G401.6 (cell line): Measurements from ENCODE around the gene RHD.
"Not testable (repeated sequence)": the region's sequence is repeated elsewhere in the genome, so short reads cannot be mapped to it uniquely, and the experiment has no call there.

Experiments
- FAIRE-seq: peaks from 2 replicates; lab custom pipeline; 2012; peaks lifted over from hg19 to GRCh38; lab: Jason Lieb, UNC

The RHD gene

GRCh38 chr1:25257196-25257595 lies 15.1 kb upstream of the RHD start:
- FAIRE-seq = no peak

GRCh38 chr1:25259813-25260212 lies 12.5 kb upstream of the RHD start:
- FAIRE-seq = peak; percentile 76

- FAIRE-seq = not testable (repeated sequence)
Observed at GRCh38 chr1:25260336-25260735, 12.0 kb upstream of the RHD start.

- not testable (repeated sequence) for FAIRE-seq
Observed at GRCh38 chr1:25266554-25267287, 5.6 kb upstream of the RHD start.

GRCh38 chr1:25267288-25268142 lies 4.8 kb upstream of the RHD start:
- FAIRE-seq = peak; percentile 98

GRCh38 chr1:25268143-25268760 lies 4.1 kb upstream of the RHD start:
- FAIRE-seq = not testable (repeated sequence)

GRCh38 chr1:25275648-25276047 lies 3.3 kb downstream of the RHD start:
- FAIRE-seq = peak; percentile 85

GRCh38 chr1:25277295-25277694 lies 5.0 kb downstream of the RHD start:
- FAIRE-seq = not testable (repeated sequence)

GRCh38 chr1:25278358-25278757 lies 6.0 kb downstream of the RHD start:
- FAIRE-seq = not testable (repeated sequence)

- FAIRE-seq = not testable (repeated sequence)
Observed at GRCh38 chr1:25278790-25279189, 6.5 kb downstream of the RHD start.

- FAIRE-seq = not testable (repeated sequence)
Observed at GRCh38 chr1:25279693-25280111, 7.4 kb downstream of the RHD start.

- FAIRE-seq = not testable (repeated sequence)
Observed at GRCh38 chr1:25285862-25286261, 13.6 kb downstream of the RHD start.

- not testable (repeated sequence) for FAIRE-seq
Observed at GRCh38 chr1:25287164-25287563, 14.9 kb downstream of the RHD start.

GRCh38 chr1:25288573-25289101 lies 16.3 kb downstream of the RHD start:
- not testable (repeated sequence) for FAIRE-seq

GRCh38 chr1:25290043-25290442 lies 17.7 kb downstream of the RHD start:
- peak; percentile 85 for FAIRE-seq

- FAIRE-seq = peak; percentile 13
Observed at GRCh38 chr1:25293426-25293825, 21.1 kb downstream of the RHD start.

- FAIRE-seq = not testable (repeated sequence)
Observed at GRCh38 chr1:25294889-25295826, 22.8 kb downstream of the RHD start.

GRCh38 chr1:25296501-25296900 lies 24.2 kb downstream of the RHD start:
- not testable (repeated sequence) for FAIRE-seq

- not testable (repeated sequence) for FAIRE-seq
Observed at GRCh38 chr1:25300729-25301128, 28.4 kb downstream of the RHD start.

- FAIRE-seq = not testable (repeated sequence)
Observed at GRCh38 chr1:25302330-25302729, 30.0 kb downstream of the RHD start.

GRCh38 chr1:25304936-25305335 lies 32.6 kb downstream of the RHD start:
- not testable (repeated sequence) for FAIRE-seq
